GM19099 (cell line): ENCODE results near the gene MMP1.

Experiments used
- POLR2A ChIP-seq: IDR thresholded peaks from 3 replicates; pipeline ENCODE4 v1.6.1; 2011; ENCODE audit warnings: low read depth; ENCODE audit not compliant: insufficient read length; ENCODE audit errors: extremely low read depth

The MMP1 gene

GRCh38 chr11:102749101-102749722, 48.7 kb downstream of the MMP1 start:
- TF ChIP-seq POLR2A: no peak
